Measurements from ENCODE around the gene CCNI2.

CCNI2 gene

DNA sequence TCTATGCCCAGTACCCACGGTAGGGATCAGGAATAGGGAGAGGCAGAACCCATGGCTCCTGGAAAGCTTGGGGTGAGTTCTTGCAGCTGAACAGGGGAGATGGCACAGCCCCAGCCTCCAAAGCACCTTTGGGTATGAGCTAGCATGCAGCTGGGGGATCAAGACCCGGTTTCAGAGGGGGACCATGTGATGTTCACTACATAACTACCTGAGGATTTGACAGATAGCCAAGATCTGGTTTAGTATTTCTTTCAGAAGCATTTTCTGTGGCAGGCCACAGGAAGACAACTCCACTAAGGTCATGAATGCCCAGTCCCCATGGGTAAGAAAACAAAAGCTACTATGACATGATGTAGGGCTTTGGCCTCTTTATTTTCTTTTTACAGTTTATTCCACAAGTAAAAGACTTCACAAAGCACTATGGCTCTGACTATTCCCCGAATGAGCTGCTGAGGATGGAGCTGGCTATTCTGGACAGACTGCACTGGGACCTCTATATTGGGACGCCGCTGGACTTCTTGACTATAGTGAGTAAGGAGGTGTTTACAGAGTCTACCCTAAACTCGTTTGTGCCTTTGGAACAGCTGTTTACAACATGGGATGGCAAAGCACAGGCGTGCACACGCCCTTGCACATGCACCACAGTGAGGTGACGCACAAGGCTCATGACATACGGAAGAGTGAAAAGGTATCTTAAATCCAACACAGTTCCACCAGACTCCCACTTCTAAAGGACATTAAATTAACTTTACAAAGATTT, 3.4 kb downstream of the CCNI2 start:
- DNase-seq (ENCODE audit: low spot score) = no peak

DNA sequence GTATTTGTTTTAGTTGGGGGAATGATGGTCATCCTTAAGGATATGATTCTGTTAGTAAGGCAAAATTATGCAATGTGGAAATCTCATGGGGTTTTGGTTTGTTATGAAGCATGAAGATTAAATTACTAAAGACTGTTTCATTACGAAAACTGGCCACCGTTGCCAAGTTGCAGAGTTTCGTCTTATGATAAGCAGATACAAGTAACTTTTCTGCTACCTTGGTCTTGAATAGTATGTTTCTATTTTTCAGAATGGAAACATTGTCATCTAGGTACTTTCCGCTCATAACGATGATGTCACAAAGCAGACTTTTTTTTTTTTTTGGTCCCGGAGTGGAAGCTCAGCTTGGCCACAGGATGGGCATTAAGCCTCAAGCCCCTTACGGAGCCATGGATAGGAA, 4.2 kb downstream of the CCNI2 start:
- DNase-seq (ENCODE audit: low spot score) = no peak

DNA sequence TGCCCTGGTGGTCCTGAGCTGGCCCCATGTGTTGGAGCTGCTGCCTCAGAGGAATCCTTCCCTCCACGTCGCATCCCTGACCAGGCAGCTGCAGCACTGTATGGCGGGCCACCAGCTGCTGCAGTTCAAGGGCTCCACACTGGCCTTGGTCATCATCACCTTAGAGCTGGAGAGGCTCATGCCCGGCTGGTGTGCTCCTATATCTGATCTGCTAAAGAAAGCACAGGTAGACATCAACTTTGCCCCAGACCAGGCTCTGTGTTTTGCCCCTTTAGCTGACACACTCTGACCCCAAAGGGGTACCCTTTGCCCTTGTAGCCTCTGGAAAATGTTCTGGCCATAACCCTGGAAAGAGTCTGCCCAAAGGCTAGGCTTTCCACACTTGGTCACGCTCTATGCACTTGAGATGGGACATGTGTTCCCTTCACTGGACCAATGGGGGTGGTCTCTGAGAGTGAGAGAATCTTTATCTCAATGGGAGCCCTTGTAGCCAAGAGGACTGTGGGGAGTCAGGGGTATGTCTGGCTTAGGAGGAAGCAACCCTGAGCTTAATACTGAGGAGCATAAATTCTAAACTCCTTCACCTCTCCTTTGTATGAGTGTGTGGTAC, 4.8 kb downstream of the CCNI2 start:
- no peak for DNase-seq (ENCODE audit: low spot score)

DNA sequence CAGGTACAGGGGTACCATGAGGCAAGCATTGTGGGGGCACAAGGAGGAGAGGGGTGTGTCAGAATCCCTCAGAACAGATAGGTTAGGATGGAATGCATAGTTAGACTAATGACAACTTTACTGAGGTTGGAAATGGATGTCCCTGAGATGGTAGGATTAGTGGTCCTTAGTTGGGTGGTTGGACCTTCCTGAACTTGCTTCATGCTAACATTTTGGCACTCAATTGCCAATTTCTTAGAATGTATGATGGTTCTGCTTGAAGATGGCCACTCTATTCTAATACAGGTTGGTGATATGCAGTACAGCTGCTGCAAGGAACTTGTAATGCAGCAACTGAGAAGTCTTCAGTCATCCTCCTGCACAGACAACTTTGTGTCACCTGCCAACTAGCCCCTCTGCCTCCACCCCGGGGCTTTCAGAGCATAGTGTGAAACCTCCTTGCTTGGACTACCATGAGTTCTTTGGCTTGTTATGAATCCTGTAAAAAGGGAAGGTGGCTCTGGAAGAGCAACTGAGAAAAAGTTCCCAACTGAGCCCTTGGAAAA, 5.4 kb downstream of the CCNI2 start:
- DNase-seq (ENCODE audit: low spot score) = no peak

DNA sequence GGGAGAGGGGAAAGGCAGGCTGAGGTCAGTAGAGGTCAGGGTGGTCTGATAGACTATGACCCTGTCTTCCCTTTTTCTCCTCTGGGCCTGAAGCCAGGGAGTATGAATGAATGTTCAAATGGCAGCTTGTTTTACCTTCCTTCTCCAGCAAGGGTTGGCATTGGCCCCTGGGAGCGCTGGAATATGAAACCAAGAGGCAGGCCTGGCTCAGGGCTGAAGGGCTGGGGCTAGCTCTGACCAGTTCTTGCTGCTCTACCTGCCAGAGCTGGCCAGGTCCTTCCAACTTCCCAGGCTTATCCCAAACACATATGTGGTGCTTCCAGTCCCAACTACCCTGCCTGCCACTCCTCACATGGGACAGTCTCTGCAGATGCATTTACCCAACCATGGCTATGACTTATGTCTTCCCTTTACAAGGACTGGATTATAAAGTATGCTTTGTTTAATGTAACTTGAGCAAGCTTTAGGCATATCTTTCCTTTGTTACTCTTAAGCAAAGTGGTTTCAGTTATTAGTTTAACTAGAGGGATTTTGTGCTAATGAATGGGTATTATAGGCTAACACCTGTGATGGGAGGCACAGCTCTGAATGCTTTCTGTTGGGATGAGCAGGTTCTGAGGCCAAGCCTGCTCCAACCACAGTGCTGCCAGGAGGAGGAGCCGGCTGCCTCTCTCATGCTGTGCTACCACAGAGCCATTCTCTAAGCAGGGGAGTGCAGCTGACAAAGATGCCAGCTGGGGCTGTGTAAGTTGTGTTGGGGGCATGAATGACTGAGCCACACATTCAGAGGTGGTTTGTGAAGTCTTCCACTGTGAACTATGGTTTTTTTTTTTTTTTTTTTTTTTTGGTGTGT, 6.1 kb downstream of the CCNI2 start:
- no peak for DNase-seq (ENCODE audit: low spot score)

DNA sequence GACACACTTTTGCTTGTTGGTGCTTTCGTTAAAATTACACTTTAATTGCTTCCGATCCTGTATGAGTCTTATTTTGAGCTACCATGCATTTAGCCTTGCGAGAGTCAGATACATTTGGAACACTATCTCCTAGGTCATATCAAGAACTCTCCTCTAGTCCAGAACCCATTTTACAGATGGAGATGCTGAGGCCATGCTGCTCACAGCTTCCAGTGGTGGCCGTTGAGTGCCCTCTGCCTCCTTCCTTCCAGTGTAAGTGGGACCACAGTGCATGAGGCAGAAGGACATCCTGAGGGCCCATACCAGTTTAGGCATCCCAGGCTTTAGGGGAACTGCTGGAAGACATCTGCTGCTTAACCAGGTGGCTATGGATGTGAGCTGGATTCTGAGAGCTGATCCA, 6.9 kb downstream of the CCNI2 start:
- no peak for DNase-seq (ENCODE audit: low spot score)

DNA sequence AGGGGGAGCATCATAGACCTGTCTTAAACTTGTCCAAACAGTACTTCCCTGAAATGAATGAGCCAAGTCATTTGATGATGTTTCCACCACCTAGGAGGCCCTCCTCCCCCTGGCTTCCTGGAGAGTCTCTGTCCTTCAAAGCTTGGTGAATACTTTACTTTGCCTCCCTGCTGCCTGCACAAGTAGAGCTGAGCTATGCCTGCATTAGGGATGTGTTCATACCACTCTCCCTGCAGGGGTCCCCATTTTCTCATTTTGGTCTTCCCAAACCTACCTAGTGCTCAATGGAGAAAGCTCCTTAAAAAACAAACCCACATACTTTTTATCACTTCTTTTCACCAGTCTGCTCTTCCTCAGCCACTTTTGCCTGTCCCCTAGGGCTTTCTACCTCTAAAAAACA, 7.7 kb downstream of the CCNI2 start:
- DNase-seq (ENCODE audit: low spot score) = no peak

DNA sequence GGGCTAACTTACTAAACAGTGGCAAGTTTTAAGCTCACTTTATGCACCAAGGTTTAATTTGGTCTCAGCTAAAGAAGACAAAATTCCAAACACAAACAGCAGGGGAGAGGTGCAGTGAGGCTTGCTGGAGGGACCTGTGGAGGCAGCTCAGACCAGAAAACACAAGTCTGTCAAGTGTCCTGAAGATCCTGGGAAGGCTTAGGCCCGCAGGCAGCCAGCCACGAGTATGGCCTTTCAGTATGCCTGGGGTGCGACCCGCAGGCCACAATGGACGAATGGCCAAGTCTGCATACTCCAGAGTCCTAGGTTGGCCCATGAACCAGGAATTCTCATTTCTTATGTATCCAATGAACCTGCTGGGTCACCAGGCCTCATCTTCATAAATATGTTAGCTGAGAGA, 9.3 kb downstream of the CCNI2 start:
- DNase-seq (ENCODE audit: low spot score) = no peak

DNA sequence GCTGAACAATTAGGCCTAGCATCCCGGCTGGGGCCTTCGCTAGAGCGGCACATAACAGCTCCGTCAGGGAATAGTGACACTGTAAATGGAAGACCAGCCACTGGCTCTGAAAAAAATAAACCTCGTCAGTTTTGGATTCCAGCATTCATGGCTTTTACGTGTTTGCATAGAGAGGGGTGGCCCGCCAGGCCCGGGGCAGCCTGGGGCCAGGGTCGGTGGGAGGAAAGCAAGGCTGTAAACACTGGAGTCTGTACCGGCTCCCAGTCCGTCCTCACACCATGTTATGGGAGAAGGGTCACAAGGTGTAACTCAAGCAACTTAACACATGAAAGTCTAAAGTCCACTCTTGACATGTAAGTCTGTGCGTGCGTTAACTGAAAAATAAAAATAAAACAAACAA, 11.2 kb downstream of the CCNI2 start:
- DNase-seq (ENCODE audit: low spot score) = no peak

DNA sequence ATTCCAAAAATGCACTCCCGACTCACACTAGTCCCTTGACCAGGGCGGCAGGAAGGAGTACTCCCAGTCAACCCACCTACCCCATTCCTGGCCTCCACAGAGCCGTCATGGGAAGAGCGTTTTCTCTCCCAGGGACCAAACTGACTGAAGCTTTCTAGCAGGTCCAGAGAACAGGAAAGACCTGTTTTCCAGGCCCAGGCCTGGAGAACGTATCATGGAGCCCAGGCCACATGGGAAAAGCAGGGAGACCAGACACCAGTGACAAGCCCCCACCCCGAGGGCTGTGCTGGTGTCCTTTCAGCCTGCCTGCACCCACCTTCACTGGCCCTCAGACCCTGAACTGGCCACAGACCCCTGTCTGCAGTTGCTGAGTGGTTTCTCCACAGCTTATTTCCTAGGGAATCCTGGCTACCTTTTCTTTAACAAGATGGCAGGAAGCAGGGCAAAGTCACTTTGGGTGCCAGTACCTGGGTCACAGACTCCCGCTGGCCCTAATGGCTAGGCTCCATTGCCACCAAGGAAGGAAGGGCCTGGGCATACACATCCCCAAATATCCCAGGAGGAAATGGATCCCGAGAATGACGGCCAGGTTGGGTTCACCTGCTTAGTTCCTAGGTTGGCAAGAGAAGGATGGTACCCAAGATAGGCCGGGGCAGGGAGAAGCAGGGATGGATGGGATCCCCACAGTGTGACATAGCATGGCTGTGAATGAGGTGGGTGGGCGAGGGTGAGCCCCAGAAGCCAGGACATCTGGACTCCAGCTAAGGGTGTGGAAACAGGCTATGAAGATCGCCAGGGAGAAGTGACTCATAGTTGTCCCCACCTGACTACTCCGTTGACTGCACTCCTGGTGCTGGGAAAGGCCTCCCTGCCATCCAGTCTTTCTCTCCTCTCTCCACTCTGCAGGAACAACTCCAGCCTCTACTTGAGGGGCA, 12.2 kb downstream of the CCNI2 start:
- DNase-seq (ENCODE audit: low spot score) = no peak

DNA sequence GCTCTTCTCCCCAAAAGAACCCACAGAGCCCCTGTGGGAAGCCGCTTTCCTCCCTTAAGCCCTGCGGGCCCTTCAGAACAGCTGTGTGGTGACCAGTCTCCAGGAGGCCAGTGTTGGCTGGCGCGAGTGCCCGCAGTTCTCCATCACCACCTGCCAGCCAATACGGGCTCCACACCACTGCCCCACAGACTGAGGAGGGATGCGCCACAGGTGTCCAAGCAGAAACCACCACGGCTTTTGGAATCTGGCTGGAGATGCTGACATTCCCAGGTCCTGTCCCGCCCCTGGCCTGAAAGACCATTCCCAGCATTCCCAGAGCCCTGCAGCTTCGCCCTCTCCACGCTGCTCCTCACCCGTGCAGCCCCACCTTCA, 12.8 kb downstream of the CCNI2 start:
- no peak for DNase-seq (ENCODE audit: low spot score)

DNA sequence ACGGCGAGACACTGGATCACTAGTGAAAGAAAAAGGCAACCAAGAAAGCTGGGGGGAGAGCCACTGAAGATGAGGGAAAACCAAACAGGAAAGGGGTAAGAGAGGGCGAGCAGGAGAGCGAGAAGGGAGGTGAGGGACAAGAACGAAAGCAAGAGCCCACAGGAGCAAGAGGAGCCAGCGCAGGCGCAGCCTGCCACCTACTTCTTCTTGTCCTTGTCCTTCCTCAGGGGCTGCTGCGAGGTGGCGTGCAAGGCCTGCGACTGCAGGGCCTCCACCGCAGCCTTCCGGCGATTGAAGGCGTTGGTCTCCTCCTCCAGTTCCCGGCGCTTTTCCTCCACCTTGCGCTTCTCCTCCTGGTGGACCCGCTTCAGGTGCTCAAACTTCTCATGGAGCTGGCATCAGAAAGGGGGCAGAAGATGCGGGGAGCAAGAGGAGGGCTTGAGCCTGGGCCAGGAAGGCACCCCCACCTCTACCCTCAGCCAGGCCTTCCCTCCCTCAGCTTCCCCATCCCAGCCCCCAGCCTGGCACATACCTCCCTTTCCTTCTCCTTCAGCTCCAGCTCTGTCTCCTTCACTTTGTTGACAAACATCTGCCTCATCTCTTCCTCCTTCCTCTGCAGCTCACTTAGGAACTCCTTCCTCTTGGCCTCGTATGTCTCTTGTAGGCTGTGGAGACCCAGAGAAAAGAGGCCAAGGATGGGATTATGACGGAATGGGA, 13.5 kb downstream of the CCNI2 start:
- no peak for DNase-seq (ENCODE audit: low spot score)

DNA sequence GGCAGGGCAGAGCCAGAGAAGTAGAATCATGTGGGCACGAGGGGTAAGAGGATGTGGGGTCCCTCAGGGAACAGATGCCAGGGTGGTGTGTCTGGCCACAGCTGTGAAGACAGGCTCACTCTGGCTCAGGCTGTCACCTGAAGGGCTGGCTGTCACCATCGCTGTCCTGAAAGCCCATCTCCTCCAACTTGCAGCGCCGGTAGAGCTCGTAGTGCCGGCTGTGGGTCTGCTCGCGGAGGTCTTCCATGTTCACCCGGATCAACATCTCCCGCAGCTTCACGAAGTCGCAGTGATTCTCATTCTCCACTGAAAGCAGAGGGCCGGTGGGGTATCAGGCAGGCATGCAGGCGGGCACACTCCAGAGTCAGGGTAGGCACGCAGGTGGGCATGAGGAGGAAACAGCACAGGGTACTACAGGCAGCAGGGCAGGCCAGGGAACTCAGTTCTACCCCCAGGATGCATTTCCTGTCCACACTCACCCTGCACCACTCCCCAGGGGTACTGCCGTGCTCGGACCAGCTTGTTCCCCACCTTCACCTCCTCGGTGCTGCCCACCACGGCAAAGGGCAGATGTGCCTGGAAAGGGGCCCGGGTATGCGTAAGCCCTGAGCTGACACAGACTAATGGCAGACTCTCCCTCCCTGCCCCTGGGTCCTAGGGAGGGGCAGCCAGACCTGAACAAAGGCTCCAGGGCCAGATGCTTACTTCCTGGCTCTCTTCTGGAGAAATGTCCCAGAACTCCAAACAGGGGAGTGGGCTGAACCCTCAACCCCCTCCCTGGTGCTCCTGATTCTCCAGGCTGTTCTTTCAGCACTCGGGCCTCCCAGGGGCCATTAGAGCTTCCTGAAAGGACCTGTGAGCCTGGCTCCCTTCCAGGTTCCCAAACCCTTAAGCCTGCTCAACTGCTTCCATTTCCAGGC, 14.4 kb downstream of the CCNI2 start:
- DNase-seq (ENCODE audit: low spot score) = no peak

DNA sequence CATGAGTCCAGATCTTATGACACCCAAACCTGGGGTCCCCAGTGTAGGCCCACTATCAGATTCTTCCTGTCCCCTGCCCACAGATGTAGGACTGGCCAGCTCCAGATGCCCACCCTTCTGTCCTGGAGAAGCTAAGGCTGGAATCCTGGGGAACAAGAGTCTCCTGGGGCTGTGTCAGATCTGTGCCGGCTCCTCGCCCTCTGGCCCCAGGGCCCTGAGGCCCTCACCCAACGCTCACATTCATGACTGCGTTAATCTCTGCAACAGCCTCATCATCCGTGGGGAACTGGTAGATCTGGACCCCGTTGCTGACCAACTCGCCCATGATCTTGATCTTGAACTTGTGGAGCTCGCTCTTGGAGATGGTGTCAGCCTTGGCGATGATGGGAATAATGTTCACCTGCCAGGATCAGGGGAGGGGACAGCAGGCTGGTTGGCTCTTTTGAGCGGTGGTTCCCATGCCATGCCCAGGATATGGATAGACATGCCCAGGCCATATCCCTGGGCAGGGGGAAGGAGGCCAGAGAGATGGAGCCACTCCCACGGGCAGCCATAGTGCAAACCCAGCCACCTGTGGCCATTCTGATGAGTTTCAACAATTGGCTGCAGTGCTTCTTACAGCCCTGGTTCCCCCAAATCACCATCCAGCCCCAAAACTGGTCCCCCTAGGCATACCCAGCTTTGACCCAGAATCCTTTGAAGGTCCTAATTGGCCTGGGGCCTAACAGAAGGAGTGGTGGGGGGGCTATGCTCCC, 15.2 kb downstream of the CCNI2 start:
- no peak for DNase-seq (ENCODE audit: low spot score)

DNA sequence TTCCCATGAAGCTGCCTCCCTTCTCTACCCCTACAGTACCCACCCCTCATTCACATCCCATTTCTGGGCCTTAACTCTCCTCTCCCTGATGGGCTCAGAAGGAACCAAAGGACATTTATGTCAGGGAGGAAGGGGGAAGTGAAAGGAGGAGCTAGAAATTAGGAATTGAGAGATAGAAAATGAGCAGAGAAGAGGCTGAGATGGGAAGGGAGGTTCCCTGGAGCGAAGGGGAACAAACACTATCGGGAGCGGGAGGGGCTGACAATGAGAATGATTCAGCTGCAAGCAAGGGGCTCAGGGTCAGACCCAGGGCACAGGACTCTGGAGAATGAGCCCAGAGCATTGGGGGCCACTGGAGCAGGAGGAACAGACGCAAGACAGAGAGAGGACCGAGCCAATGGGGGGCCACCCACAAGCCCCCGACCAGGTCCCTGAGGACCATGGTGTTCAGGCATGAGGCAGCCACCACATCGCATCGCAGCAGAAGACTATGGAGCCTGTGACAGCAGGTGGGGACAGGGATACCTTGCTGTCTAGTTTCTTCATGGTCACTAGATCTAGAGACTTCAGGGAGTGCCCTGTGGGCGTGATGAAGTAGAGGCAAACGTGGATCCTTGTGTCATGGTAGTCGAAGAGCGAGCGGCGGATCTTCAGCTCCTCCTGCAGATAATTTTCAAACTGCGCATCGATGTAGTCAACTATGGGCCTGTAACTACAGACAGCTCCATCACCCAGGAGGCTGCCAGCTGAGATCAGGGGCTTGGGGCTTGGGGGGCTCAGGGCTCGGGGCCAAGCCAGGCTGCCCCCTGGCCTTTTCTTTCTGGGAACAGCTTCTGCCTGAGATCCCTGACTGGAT, 16.2 kb downstream of the CCNI2 start:
- no peak for DNase-seq (ENCODE audit: low spot score)

DNA sequence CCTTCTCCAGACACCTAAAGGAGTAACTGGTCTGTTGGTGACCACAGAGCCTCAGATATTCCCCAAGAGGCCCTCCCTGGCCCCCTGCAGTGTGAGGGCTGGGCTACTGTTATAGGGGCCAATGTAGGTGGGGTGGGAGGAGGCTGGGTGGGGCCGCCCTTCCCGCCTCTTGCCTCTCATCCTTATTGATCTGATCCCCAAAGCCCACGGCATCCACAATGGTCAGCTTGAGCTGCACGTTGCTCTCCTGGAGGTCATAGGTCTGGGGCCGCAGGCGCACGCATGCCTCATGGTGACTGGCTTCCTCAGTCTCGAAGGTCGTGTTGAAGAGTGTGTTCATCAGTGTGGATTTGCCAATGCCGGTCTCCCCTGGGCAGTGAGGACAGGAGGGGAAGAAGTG, 16.8 kb downstream of the CCNI2 start:
- DNase-seq (ENCODE audit: low spot score) = no peak

DNA sequence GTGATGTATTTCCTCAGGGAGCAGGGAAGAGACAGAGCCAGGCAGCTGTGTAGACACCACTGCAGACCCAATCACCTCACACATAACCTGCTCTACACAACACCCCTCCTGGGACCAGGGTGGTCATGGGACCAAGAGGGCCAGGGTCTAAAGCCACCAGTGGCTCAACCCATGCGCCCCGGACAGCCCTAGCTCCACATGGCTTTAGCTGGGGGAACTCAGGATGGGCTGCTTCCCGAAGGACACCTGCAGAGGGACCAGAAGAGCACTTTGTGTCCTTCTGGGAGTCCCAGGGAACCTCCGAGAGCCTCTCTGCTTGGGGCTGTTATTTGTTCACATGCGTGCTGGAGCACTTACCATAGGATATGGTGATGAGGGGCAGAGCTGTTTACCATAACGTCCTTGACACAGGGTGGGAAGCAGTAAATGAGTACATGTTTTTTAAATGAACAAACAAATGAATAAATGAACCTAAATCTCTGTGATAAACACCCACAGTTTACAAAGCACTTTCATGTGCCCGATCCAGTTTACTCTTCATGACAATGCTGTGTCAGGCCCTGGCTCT, 17.5 kb downstream of the CCNI2 start:
- DNase-seq (ENCODE audit: low spot score) = no peak
